Fibroblast of the aortic adventitia (primary cell): ENCODE data around the gene NUDT5. TPM values are rescaled to one million over a fixed set of nuclear protein-coding genes. Genes with fewer than 3 reads are reported as not detected.

Experiments
- DNase-seq: peaks from one replicate; pipeline ENCODE4 v3.0.0-alpha.2; 2010; ENCODE audit warnings: low read depth
- H3K4me3 ChIP-seq: 2 replicates; pipeline ENCODE4 v1.5.1; 2011; ENCODE audit warnings: low read depth, mild to moderate bottlenecking, control low read depth, low read length, moderate library complexity
- total RNA-seq: library from RNA; depleted of rRNA; stranded (reverse); fragments of >200 nt; gene quantifications from 2 replicates; pipeline ENCODE4 v1.2.3, GENCODE V29; 2012; ENCODE audit warnings: low replicate concordance
- TF ChIP-seq, protein P1 (sequence below): IDR thresholded peaks from 2 replicates; pipeline ENCODE4 v1.5.1; 2011; ENCODE audit warnings: mild to moderate bottlenecking, low read length, control low read depth, inconsistent platforms; ENCODE audit not compliant: insufficient read depth

The NUDT5 gene
- total RNA-seq, 1 donor: 63.9 TPM

DNA sequence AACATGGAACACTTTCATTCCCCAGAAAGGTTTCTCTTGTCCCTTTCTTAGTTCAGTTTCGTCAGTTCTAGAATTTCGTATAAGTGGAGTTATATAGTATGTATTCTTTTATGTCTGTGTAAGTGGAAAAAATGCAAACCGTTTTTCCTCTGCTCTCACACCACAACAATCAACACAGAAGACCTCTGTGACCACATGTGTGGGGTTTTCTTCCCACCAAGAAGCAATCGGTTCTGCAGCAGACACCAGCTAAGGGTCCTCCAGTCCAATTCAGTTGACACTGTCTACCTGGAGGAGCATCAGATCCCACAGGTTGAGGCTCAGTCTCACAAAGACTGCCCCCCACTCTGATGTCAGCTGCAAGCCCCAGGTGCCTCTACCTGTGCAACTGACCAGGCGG is 6.5 kb upstream of the NUDT5 start:
- H3K4me3 ChIP-seq: no peak overlapping the region
- no peak for DNase-seq
- TF ChIP-seq, protein P1, sequence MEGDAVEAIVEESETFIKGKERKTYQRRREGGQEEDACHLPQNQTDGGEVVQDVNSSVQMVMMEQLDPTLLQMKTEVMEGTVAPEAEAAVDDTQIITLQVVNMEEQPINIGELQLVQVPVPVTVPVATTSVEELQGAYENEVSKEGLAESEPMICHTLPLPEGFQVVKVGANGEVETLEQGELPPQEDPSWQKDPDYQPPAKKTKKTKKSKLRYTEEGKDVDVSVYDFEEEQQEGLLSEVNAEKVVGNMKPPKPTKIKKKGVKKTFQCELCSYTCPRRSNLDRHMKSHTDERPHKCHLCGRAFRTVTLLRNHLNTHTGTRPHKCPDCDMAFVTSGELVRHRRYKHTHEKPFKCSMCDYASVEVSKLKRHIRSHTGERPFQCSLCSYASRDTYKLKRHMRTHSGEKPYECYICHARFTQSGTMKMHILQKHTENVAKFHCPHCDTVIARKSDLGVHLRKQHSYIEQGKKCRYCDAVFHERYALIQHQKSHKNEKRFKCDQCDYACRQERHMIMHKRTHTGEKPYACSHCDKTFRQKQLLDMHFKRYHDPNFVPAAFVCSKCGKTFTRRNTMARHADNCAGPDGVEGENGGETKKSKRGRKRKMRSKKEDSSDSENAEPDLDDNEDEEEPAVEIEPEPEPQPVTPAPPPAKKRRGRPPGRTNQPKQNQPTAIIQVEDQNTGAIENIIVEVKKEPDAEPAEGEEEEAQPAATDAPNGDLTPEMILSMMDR: no peak

DNA sequence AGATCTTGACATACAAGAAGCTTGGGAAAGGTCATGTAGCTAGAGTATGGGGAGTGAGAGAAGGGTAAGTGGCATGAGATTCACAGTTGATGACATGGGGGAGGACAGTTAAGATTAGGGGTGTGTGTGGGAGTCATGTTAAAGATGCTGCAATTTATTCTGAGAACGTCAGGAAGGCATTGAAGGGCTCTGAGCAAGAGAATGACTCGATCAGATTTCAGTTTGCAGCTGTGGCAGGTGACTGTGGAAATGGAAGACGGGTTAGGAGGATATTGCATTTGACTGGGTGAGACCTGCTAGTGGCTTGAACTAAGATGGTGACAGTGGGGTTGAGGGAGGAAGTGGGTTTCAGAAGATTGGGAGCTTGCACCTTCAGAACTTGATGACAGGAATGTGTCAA is 5.9 kb upstream of the NUDT5 start:
- no peak for DNase-seq
- TF ChIP-seq, protein P1: no peak
- no peak overlapping the region for H3K4me3 ChIP-seq

DNA sequence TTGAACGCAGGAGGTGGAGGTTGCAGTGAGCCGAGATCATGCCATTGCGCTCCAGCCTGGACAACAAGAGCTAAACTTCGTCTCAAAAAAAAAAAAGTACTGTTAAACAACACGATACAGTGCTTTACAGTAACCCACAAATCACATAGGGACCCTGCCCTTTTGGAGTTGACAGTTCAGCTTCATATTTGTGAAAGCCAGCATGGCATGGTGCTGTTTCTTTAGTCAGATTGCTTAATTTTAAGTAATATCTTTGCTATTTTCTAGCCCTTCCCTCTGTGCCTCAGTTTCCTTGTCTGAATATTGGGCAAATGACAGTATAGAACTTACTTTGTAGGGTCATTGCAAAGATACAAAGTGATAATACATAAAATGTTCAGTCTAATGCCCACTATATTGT is 5.2 kb upstream of the NUDT5 start:
- TF ChIP-seq, protein P1: no peak
- H3K4me3 ChIP-seq: no peak overlapping the region
- DNase-seq: no peak

DNA sequence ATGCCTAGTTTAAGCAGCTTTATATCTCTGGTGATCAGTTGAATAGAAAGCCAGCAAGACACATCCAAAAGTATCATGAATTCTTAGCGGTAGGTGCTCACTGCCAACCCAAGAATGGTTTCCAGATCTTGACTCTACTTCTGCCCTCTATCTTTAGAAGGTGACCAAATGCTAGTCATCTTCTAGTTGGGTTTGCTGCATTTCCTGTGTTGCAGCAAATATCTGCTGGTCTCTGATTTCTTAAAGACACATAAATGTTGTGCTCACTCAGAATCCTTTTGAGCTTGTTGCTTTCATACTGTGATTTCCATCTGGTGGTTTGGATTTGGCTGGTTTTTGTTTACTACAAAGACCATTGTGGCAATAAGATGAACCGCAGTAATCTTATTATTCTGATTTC is 2.5 kb upstream of the NUDT5 start:
- no peak for DNase-seq
- no peak overlapping the region for H3K4me3 ChIP-seq
- TF ChIP-seq, protein P1: no peak

DNA sequence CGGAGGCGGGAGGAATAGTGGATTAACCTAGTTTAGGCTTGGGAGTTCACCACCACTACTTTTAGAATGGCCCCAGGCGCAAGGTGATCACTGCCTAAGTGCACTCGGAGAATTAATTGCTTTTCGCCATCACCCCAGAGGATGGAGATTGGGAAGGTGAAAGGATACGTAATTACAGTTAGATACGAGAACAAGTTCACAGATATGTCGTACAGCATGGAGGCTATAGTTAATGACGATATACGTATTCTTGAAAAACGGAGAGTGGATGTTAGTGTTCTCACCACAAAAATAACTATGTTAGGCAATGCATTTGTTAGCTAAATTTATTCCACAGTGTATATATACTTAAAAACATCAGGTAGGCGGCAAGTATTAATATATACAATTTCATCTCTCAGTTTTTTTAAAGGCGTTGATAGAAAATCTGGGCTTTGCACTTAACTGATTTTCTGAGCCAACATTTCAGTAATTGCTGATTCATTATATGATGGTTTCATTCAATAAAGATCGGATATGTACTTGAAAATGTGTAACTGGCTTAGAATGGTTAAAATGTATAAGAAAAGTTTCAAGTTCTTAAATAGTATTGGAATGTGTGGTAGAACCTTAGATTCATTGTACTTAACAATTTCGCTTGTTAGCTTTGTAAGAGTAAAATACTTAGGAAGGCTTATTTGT is 980 bp upstream of the NUDT5 start:
- TF ChIP-seq, protein P1: no peak
- DNase-seq: no peak
- H3K4me3 ChIP-seq: peak overlapping the region; percentile 99

DNA sequence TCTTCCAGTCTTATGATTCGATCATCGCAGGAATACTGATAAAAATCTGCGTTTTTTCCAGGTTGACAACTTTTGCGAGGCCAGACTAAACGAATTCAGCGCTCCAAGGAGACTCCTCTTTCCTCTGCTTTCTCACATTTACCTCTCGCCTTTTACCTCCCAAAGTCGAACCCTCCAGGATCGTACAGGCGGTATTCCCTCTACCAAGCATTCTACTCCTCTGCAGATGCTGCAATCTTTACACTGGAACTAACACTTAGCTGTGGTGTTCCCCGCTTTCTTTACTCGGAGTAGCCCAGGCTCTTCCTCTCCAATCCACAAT is 449 bp downstream of the NUDT5 start:
- no peak for DNase-seq
- TF ChIP-seq, protein P1: no peak
- peak overlapping the region; percentile 99 for H3K4me3 ChIP-seq

DNA sequence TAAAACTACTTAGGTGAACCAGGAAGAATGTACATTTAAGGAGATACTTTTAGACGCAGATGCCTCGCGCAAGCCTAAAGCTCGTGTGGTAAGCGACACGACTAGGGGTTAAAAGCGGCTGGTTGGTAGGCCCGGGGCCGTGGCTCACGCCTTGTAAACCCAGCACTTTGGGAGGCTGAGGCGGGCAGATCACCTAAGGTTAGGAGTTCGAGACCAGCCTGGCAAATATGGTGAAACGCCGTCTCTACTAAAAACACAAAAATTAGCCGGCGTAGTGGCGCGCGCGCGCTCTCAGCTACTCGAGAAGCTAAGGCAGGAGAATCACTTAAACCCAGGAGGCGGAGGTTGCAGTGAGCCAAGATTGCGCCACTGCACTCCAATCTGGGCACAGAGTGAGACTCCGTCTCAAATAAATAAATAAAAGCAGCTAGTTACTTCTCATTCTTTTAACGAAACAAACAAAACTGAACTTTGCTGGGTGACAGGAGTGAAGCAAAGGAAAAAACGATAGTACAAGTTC is 879 bp downstream of the NUDT5 start:
- DNase-seq: peak; percentile 49
- TF ChIP-seq, protein P1: no peak
- peak overlapping the region; percentile 99 for H3K4me3 ChIP-seq
